SIG-M5 treated with dmso at 0.1 percent for 504 hours (cell line): ENCODE measurements around the gene BEST2.

Source experiments
- DNase-seq: peaks from one replicate; lab custom pipeline; 2025; ENCODE audit not compliant: unreplicated experiment; lab: John Stamatoyannopoulos, UW

Gene BEST2

GRCh38 chr19:12730064-12730463 lies 21.5 kb upstream of the BEST2 start:
- peak; percentile 52 for DNase-seq

- DNase-seq = no peak
Measured at GRCh38 chr19:12731337-12731736, 20.3 kb upstream of the BEST2 start.

GRCh38 chr19:12733369-12734214 lies 18.0 kb upstream of the BEST2 start:
- DNase-seq = peak; percentile 82

GRCh38 chr19:12736995-12737834 lies 14.4 kb upstream of the BEST2 start, which contains the start of gene GET3:
Gene GET3 (plus strand): TSS chr19:12737497. CDS start chr19:12737506, 9 bp downstream.
- peak; percentile 99 for DNase-seq

GRCh38 chr19:12737835-12738351 lies 13.7 kb upstream of the BEST2 start:
- DNase-seq = no peak

- DNase-seq = no peak
Measured at GRCh38 chr19:12745166-12745897, 6.3 kb upstream of the BEST2 start.

- DNase-seq = no peak
Measured at GRCh38 chr19:12748489-12748888, 3.1 kb upstream of the BEST2 start.

GRCh38 chr19:12749938-12750521 lies 1.6 kb upstream of the BEST2 start:
- no peak for DNase-seq

GRCh38 chr19:12750851-12751250 lies 740 bp upstream of the BEST2 start:
- no peak for DNase-seq

- no peak for DNase-seq
Measured at GRCh38 chr19:12752056-12752781, 628 bp downstream of the BEST2 start.

- DNase-seq = no peak
Measured at GRCh38 chr19:12754465-12755196, 3.0 kb downstream of the BEST2 start.

- no peak for DNase-seq
Measured at GRCh38 chr19:12756150-12756883, 4.7 kb downstream of the BEST2 start.

GRCh38 chr19:12757544-12758274 lies 6.1 kb downstream of the BEST2 start:
- DNase-seq = peak; percentile 7

GRCh38 chr19:12759686-12760085 lies 8.1 kb downstream of the BEST2 start:
- DNase-seq = no peak

GRCh38 chr19:12763100-12763499 lies 11.5 kb downstream of the BEST2 start:
- no peak for DNase-seq

- no peak for DNase-seq
Measured at GRCh38 chr19:12764698-12765097, 13.1 kb downstream of the BEST2 start.

GRCh38 chr19:12766051-12766521 lies 14.5 kb downstream of the BEST2 start:
- peak; percentile 28 for DNase-seq

- DNase-seq = no peak
Measured at GRCh38 chr19:12767150-12767549, 15.6 kb downstream of the BEST2 start.
